Neuronal stem cell (in vitro differentiated cells): ENCODE measurements around the gene C17orf58.
"Not testable (repeated sequence)": the region's sequence is repeated elsewhere in the genome, so short reads cannot be mapped to it uniquely, and the experiment has no call there.

Experiments
- DNase-seq: peaks from one replicate; pipeline ENCODE4 v3.0.0-alpha.2; 2013; ENCODE audit warnings: low spot score
- H2AFZ ChIP-seq: one replicate; pipeline ENCODE4 v1.6.1; 2013; ENCODE audit warnings: mild to moderate bottlenecking, low read length, inconsistent platforms
- H2AK5ac ChIP-seq: 2 replicates; pipeline ENCODE4 v1.6.1; 2013; ENCODE audit warnings: low read depth, mild to moderate bottlenecking, inconsistent platforms, low read length, moderate library complexity, mixed read lengths
- H2BK120ac ChIP-seq: 2 replicates; pipeline ENCODE4 v1.6.1; 2013; ENCODE audit warnings: low read depth, mild to moderate bottlenecking, inconsistent platforms, low read length, moderate library complexity, mixed read lengths
- H2BK12ac ChIP-seq: one replicate; pipeline ENCODE4 v1.6.1; 2013; ENCODE audit warnings: low read length, inconsistent platforms
- H2BK15ac ChIP-seq: 2 replicates; pipeline ENCODE4 v1.6.1; 2013; ENCODE audit warnings: mild to moderate bottlenecking, low read length, inconsistent platforms, mixed read lengths
- H2BK5ac ChIP-seq: one replicate; pipeline ENCODE4 v1.6.1; 2013; ENCODE audit warnings: inconsistent platforms, mild to moderate bottlenecking, low read length, moderate library complexity
- H3K14ac ChIP-seq: one replicate; pipeline ENCODE4 v1.6.1; 2013; ENCODE audit warnings: low read length, inconsistent platforms
- H3K18ac ChIP-seq: 2 replicates; pipeline ENCODE4 v1.6.1; 2013; ENCODE audit warnings: low read length, inconsistent platforms
- H3K23ac ChIP-seq: 2 replicates; pipeline ENCODE4 v1.6.1; 2013; ENCODE audit warnings: low read depth, mild to moderate bottlenecking, mixed read lengths, low read length, inconsistent platforms; ENCODE audit not compliant: poor library complexity
- H3K27ac ChIP-seq: replicated peaks from 3 replicates; pipeline ENCODE4 v1.5.1; 2013; ENCODE audit warnings: low read length, inconsistent platforms
- H3K27me3 ChIP-seq, 3 experiments: 2 replicates each; pipeline ENCODE4 v1.6.1; 2013; ENCODE audit warnings: low read length in 3 of 3, mild to moderate bottlenecking in 2 of 3, inconsistent platforms in 1 of 3, low read depth in 1 of 3, mixed read lengths in 1 of 3, moderate library complexity in 1 of 3; ENCODE audit not compliant: control insufficient read depth in 3 of 3, insufficient read depth in 3 of 3
- H3K36me3 ChIP-seq, 2 donors: replicated peaks in 1 of 2; 2 replicates each; pipeline ENCODE4 v1.6.1; 2013; ENCODE audit warnings: low read length in 2 of 2; ENCODE audit not compliant: control insufficient read depth in 2 of 2, insufficient read depth in 2 of 2
- H3K4ac ChIP-seq: 2 replicates; pipeline ENCODE4 v1.6.1; 2013; ENCODE audit warnings: inconsistent platforms, mild to moderate bottlenecking, low read length, moderate library complexity
- H3K4me1 ChIP-seq, 2 donors: 1 replicate in 1 of 2; 2 replicates in 1 of 2; pipeline ENCODE4 v1.6.1; 2013; ENCODE audit warnings: low read length in 2 of 2, low read depth in 1 of 2; ENCODE audit not compliant: control insufficient read depth in 2 of 2, insufficient read depth in 1 of 2
- H3K4me2 ChIP-seq: one replicate; pipeline ENCODE4 v1.6.1; 2013; ENCODE audit warnings: mild to moderate bottlenecking, low read length, inconsistent platforms; ENCODE audit not compliant: insufficient read depth, poor library complexity, severe bottlenecking
- H3K4me3 ChIP-seq, 2 donors: 2 replicates each; pipeline ENCODE4 v1.5.1; 2013; ENCODE audit warnings: low read length in 2 of 2, mild to moderate bottlenecking in 2 of 2, inconsistent platforms in 1 of 2, moderate library complexity in 1 of 2
- H3K79me1 ChIP-seq: one replicate; pipeline ENCODE4 v1.6.1; 2013; ENCODE audit warnings: low read depth, mild to moderate bottlenecking, inconsistent platforms, low read length, moderate library complexity
- H3K9ac ChIP-seq: one replicate; pipeline ENCODE4 v1.6.1; 2013; ENCODE audit warnings: mild to moderate bottlenecking, low read depth, low read length, inconsistent platforms; ENCODE audit not compliant: poor library complexity
- H3K9me3 ChIP-seq, 2 donors: replicated peaks in 1 of 2; 2 replicates each; pipeline versions ENCODE3 to v1.6.1; 2013; ENCODE audit warnings: low read length in 2 of 2, mild to moderate bottlenecking in 2 of 2, inconsistent platforms in 1 of 2, low read depth in 1 of 2, mixed read lengths in 1 of 2, moderate library complexity in 1 of 2; ENCODE audit not compliant: control insufficient read depth in 2 of 2, insufficient read depth in 1 of 2
- H4K8ac ChIP-seq: one replicate; pipeline ENCODE4 v1.6.1; 2013; ENCODE audit warnings: low read depth, mild to moderate bottlenecking, inconsistent platforms, low read length, moderate library complexity
- H4K91ac ChIP-seq: one replicate; pipeline ENCODE4 v1.6.1; 2013; ENCODE audit warnings: low read length, low read depth, mild to moderate bottlenecking, inconsistent platforms; ENCODE audit not compliant: poor library complexity
- WGBS, 2 donors: extraction: QIAGEN DNeasy Blood & Tissue Kit; methylation state at CpG; one replicate each; pipeline ENCODE4 v1.1.7; 2013; ENCODE audit warnings: missing lambda C conversion rate in 2 of 2, mixed read lengths in 1 of 2; ENCODE audit not compliant: insufficient read length in 2 of 2, insufficient replicate concordance in 1 of 2; ENCODE audit errors: extremely low coverage in 2 of 2; 5-methylcytosine and 5-hydroxymethylcytosine counted together

C17orf58 gene

DNA sequence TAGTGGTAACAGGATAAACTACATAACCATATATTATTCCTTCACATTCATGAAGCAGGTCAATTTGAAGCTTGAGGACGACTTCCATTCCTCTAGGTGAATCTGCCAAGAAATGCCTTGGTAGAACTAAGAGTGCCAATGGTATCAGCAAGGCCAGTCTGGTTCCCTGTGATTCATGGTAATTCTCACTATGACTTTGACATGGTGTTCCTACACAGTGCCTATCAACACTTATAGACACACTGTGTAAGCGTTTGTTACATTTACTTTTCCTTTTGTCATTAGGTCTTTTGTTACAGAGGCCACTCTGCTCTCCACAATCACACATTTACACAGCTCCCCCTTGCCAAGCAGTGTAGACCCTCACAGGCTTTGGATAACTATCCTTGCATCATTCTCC lies 34.1 kb downstream of the C17orf58 start:
- H3K4me3 ChIP-seq, DNase-seq, H2BK12ac ChIP-seq, H3K9ac ChIP-seq, H3K9me3 ChIP-seq, H4K8ac ChIP-seq, H4K91ac ChIP-seq, H2BK5ac ChIP-seq, H2AFZ ChIP-seq, H3K27me3 ChIP-seq, H3K4ac ChIP-seq, H3K4me2 ChIP-seq, H2BK120ac ChIP-seq, H3K4me1 ChIP-seq, H3K14ac ChIP-seq, H3K23ac ChIP-seq, H3K79me1 ChIP-seq, H2BK15ac ChIP-seq, H3K27ac ChIP-seq, H2AK5ac ChIP-seq, H3K18ac ChIP-seq: not testable (repeated sequence)
- peaks cover 22 to 79% of the 10 kb centered on the region in 2 donors for H3K36me3 ChIP-seq
- WGBS, 2 donors, result no CpG with 5 or more reads among the region's 2 CpGs

DNA sequence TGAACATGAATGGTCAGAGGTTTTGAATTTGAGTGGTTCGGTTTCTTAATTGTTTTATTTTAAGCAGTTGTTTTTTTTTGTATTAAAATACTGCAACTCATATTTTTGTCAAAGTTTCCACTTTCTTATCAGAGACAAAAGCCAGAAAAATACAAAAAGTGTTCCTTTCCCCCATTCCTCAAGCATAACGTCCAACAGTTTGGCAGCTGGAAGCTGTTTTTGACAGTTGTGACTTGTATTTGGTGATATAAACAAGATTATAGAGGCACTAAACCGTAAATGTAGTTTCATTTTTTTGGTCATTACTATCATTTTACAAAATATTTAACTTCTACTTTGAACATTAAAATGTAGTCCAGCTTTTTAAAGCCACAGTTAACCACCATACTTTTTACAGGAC lies 36.0 kb downstream of the C17orf58 start:
- not testable (repeated sequence) for H3K4ac ChIP-seq, H3K4me2 ChIP-seq, H3K9ac ChIP-seq, H4K8ac ChIP-seq, H4K91ac ChIP-seq, H3K27ac ChIP-seq, H3K14ac ChIP-seq, H2BK120ac ChIP-seq, DNase-seq, H2BK5ac ChIP-seq, H3K23ac ChIP-seq, H3K27me3 ChIP-seq, H3K4me1 ChIP-seq, H2AFZ ChIP-seq, H3K9me3 ChIP-seq, H3K4me3 ChIP-seq, H2AK5ac ChIP-seq, H2BK12ac ChIP-seq, H3K79me1 ChIP-seq, H2BK15ac ChIP-seq, H3K18ac ChIP-seq
- peaks cover 16 to 71% of the 10 kb centered on the region in 2 donors for H3K36me3 ChIP-seq
- WGBS, 2 donors, result no CpG with 5 or more reads among the region's 3 CpGs

DNA sequence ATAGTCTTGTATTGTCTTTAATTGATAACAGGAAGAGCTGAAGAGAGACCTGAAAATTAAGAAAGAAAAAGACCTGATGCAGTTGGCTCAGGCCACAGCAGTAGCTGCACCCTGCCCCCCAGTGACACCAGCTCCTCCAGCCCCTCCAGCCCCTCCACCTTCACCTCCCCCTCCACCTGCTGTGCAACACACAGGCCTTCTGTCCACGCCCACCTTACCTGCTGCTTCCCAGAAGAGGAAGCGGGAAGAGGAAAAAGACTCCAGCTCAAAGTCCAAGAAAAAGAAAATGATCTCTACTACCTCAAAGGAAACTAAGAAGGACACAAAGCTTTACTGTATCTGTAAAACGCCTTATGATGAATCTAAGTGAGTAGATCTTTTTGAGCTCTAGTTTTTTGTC lies 36.8 kb downstream of the C17orf58 start:
- Histone ChIP-seq H3K79me1 (no peaks in the 10 kb centered on the region), H3K27ac (no peak overlapping the region), H3K9ac (no peak overlapping the region), H2BK15ac (no peak overlapping the region), H2BK12ac (no peak overlapping the region), H2BK120ac (no peak overlapping the region), H4K8ac (no peak overlapping the region), H3K4me2 (no peak overlapping the region), H3K14ac (no peak overlapping the region), H3K18ac (no peak overlapping the region), H4K91ac (no peak overlapping the region), H3K4ac (no peak overlapping the region), H3K36me3 (peaks cover 14 to 72% of the 10 kb centered on the region in 2 donors), H3K23ac (no peak overlapping the region), H3K9me3 (no peaks in the 10 kb centered on the region), H3K27me3 (no peaks in the 10 kb centered on the region), H2AK5ac (no peak overlapping the region), H2BK5ac (no peak overlapping the region), H3K4me1 (no peaks in the 10 kb centered on the region), H3K4me3 (no peak overlapping the region), H2AFZ (no peak overlapping the region)
- no CpG with 5 or more reads among the region's 3 CpGs for WGBS, 2 donors
- no peak for DNase-seq

DNA sequence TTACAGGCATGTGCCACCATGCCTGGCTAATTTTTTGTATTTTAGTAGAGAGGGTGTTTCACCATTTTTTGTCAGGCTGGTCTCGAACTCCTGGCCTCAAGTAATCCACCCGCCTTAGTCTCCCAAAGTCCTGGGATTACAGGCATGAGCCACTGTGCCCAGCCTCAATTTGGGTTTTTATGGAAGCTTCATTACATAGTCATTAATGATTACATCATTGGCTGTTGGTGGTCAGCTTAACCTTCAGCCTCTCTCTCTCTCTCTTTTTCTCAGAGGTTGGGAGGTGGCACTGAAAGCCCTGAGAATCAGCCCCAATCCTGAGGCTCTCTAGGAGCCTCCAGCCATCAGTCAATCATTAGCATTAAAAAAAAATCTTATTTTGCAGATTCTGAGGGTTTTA lies 45.3 kb downstream of the C17orf58 start:
- H3K4me1 ChIP-seq, result no peaks in the 10 kb centered on the region
- H4K8ac ChIP-seq, result no peak overlapping the region
- H2BK12ac ChIP-seq, result no peak overlapping the region
- H3K36me3 ChIP-seq, result peaks cover 31 to 96% of the 10 kb centered on the region in 2 donors
- peaks cover 1% of the 10 kb centered on the region for H3K79me1 ChIP-seq
- no peak overlapping the region for H3K9ac ChIP-seq
- WGBS, 2 donors, result no CpG with 5 or more reads among the region's 2 CpGs
- no peak overlapping the region for H2AFZ ChIP-seq
- no peaks in the 10 kb centered on the region for H3K9me3 ChIP-seq
- H3K4me2 ChIP-seq, result no peak overlapping the region
- DNase-seq, result no peak
- H3K4ac ChIP-seq, result no peak overlapping the region
- no peak overlapping the region for H2BK5ac ChIP-seq
- no peak overlapping the region for H3K4me3 ChIP-seq
- no peak overlapping the region for H2BK120ac ChIP-seq
- no peak overlapping the region for H2BK15ac ChIP-seq
- no peak overlapping the region for H2AK5ac ChIP-seq
- no peak overlapping the region for H4K91ac ChIP-seq
- no peak overlapping the region for H3K14ac ChIP-seq
- H3K23ac ChIP-seq, result no peak overlapping the region
- H3K18ac ChIP-seq, result no peak overlapping the region
- no peak overlapping the region for H3K27ac ChIP-seq
- H3K27me3 ChIP-seq, result no peaks in the 10 kb centered on the region
